Loucy (cell line): ENCODE results near the gene VEPH1.

Source experiments
- H2AFZ ChIP-seq: fragments of 200-600 bp; sonication (generic); 2 replicates; pipeline ENCODE4 v1.6.0; 2016; ENCODE audit warnings: antibody characterized with exemption, mild to moderate bottlenecking, low read length, moderate library complexity
- H3F3A ChIP-seq: fragments of 200-600 bp; 2 replicates; pipeline ENCODE4 v1.6.0; 2016; ENCODE audit warnings: antibody characterized with exemption, low read depth, mild to moderate bottlenecking
- H3K27me3 ChIP-seq: fragments of 200-600 bp; sonication (generic); 2 replicates; pipeline ENCODE4 v1.6.1; 2014; ENCODE audit warnings: low read length, mild to moderate bottlenecking; ENCODE audit not compliant: insufficient read depth, poor library complexity, severe bottlenecking
- H3K36me3 ChIP-seq: fragments of 200-600 bp; sonication (generic); 2 replicates; pipeline ENCODE4 v1.6.1; 2016; ENCODE audit warnings: low read length; ENCODE audit not compliant: insufficient read depth
- H3K4me1 ChIP-seq: fragments of 200-600 bp; sonication (generic); 2 replicates; pipeline ENCODE4 v1.5.1; 2014; ENCODE audit warnings: low read length, mild to moderate bottlenecking; ENCODE audit not compliant: insufficient read depth, poor library complexity, severe bottlenecking
- H3K4me2 ChIP-seq: fragments of 200-600 bp; sonication (generic); 2 replicates; pipeline ENCODE4 v1.6.0; 2014; ENCODE audit warnings: antibody characterized with exemption, low read length, low read depth, mild to moderate bottlenecking; ENCODE audit not compliant: poor library complexity, severe bottlenecking
- H3K4me3 ChIP-seq: fragments of 200-600 bp; sonication (generic); 2 replicates; pipeline ENCODE4 v1.5.1; 2014; ENCODE audit warnings: low read length, mild to moderate bottlenecking, mixed read lengths; ENCODE audit not compliant: poor library complexity, severe bottlenecking
- H3K79me2 ChIP-seq: fragments of 200-600 bp; sonication (generic); 2 replicates; pipeline ENCODE4 v1.6.1; 2014; ENCODE audit warnings: low read length; ENCODE audit not compliant: insufficient read depth
- H3K9ac ChIP-seq: fragments of 200-600 bp; sonication (generic); 2 replicates; pipeline ENCODE4 v1.6.0; 2014; ENCODE audit warnings: mild to moderate bottlenecking, low read depth, low read length, moderate library complexity; ENCODE audit not compliant: poor library complexity, severe bottlenecking
- H3K9me2 ChIP-seq: fragments of 200-600 bp; sonication (generic); replicated peaks from 2 replicates; pipeline ENCODE4 v1.6.1; 2016; ENCODE audit warnings: low read depth, low read length, mixed read lengths
- H3K9me3 ChIP-seq: fragments of 200-600 bp; sonication (generic); 2 replicates; pipeline ENCODE4 v1.6.1; 2014; ENCODE audit warnings: mild to moderate bottlenecking, antibody characterized with exemption, low read length, low read depth; ENCODE audit not compliant: insufficient read depth
- H4K20me1 ChIP-seq: fragments of 200-600 bp; sonication (generic); 2 replicates; pipeline ENCODE4 v1.6.0; 2014; ENCODE audit warnings: antibody characterized with exemption, low read length, mild to moderate bottlenecking; ENCODE audit not compliant: insufficient read depth, poor library complexity, severe bottlenecking
- EZH2phosphoT487 ChIP-seq: fragments of 200-600 bp; IDR thresholded peaks from 2 replicates; pipeline ENCODE4 v1.6.1; 2018; ENCODE audit warnings: antibody characterized with exemption, mild to moderate bottlenecking, moderate library complexity, borderline replicate concordance
- TF ChIP-seq, protein P1 (sequence below): fragments of 200-600 bp; sonication (generic); conservative IDR thresholded peaks from 2 replicates; pipeline ENCODE4 v1.5.1; 2014; ENCODE audit warnings: mild to moderate bottlenecking, antibody characterized with exemption, low read length

The VEPH1 gene

DNA sequence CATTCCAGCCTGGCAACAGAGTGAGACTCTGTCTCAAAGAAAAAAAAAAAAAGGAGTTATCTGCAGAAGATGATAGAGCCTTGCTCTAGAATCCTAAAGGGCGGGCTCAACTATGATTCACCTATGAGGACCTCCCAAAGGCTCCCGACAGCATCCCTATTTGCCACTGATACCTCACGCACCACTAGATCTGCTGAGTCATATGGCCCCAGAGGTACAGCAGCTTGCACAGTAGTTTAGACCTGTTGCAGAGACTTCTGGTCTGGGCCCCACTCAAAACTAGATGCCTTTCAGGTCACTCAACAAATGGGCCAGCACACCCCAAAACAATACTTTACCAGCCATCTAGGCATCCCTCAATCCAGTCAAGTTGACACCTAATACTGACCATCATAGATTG is 104.6 kb downstream of the VEPH1 start:
- Histone ChIP-seq H3K36me3 (no peaks in the 10 kb centered on the region), H3K4me2 (no peak overlapping the region), H4K20me1 (no peaks in the 10 kb centered on the region), H3K9me3 (no peaks in the 10 kb centered on the region), H3K4me3 (no peak overlapping the region), H3K9ac (no peak overlapping the region), H3K27me3 (no peaks in the 10 kb centered on the region), H2AFZ (no peak overlapping the region), H3K9me2 (no peaks in the 10 kb centered on the region), H3F3A (no peaks in the 10 kb centered on the region), H3K79me2 (no peaks in the 10 kb centered on the region), H3K4me1 (no peaks in the 10 kb centered on the region)
- TF ChIP-seq, protein P1, sequence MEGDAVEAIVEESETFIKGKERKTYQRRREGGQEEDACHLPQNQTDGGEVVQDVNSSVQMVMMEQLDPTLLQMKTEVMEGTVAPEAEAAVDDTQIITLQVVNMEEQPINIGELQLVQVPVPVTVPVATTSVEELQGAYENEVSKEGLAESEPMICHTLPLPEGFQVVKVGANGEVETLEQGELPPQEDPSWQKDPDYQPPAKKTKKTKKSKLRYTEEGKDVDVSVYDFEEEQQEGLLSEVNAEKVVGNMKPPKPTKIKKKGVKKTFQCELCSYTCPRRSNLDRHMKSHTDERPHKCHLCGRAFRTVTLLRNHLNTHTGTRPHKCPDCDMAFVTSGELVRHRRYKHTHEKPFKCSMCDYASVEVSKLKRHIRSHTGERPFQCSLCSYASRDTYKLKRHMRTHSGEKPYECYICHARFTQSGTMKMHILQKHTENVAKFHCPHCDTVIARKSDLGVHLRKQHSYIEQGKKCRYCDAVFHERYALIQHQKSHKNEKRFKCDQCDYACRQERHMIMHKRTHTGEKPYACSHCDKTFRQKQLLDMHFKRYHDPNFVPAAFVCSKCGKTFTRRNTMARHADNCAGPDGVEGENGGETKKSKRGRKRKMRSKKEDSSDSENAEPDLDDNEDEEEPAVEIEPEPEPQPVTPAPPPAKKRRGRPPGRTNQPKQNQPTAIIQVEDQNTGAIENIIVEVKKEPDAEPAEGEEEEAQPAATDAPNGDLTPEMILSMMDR = no peak
- no peak for TF ChIP-seq EZH2phosphoT487

DNA sequence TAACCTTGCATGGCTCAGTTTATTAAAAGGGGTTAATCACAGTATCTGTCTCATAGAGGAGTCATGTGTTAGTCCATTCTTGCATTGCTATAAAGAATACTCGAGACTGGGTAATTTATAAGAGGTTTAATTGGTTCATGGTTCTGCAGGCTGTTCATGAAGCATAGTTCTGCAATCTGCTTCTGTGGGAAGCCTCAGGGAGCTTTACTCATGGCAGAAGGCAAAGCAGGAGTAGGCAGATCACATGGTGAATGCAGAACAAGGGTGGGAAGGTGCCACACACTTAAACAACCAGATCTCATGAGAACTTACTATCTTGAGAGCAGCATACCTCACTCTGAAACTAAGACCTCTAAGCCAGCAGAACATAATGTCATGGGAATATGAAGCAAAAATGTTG is 108.8 kb downstream of the VEPH1 start:
- Histone ChIP-seq H3K36me3 (no peaks in the 10 kb centered on the region), H3K4me1 (no peaks in the 10 kb centered on the region), H3K79me2 (no peaks in the 10 kb centered on the region), H3K9ac (no peak overlapping the region), H3K9me2 (no peaks in the 10 kb centered on the region), H3K4me2 (no peak overlapping the region), H3F3A (no peaks in the 10 kb centered on the region), H4K20me1 (no peaks in the 10 kb centered on the region), H3K4me3 (no peak overlapping the region), H3K27me3 (no peaks in the 10 kb centered on the region), H3K9me3 (no peaks in the 10 kb centered on the region), H2AFZ (no peak overlapping the region)
- TF ChIP-seq EZH2phosphoT487 = no peak
- TF ChIP-seq, protein P1 = no peak

DNA sequence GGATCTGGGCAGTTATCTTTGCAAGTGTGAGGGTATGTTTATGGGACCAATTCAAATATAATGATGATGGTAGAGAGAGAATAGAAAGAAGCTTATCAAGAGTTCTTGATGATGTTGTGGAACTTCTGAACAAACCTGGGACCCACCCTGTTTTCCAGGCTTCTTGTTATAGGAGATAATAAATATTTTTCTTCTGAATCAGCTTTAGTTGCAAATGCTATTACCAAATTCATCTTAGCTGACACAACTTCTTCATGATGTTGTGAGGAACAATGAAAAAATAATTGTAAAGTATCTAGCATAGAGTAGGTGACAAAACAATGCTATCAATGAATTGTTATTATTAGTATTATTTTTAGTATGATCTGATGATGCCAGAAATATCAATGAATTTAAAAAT is 110.1 kb downstream of the VEPH1 start:
- no peak overlapping the region for H3K4me3 ChIP-seq
- H3K36me3 ChIP-seq = no peaks in the 10 kb centered on the region
- no peak overlapping the region for H2AFZ ChIP-seq
- no peaks in the 10 kb centered on the region for H3K27me3 ChIP-seq
- H4K20me1 ChIP-seq = no peaks in the 10 kb centered on the region
- no peaks in the 10 kb centered on the region for H3K79me2 ChIP-seq
- no peaks in the 10 kb centered on the region for H3K9me2 ChIP-seq
- no peak overlapping the region for H3K4me2 ChIP-seq
- no peak overlapping the region for H3K9ac ChIP-seq
- H3F3A ChIP-seq = no peaks in the 10 kb centered on the region
- H3K4me1 ChIP-seq = no peaks in the 10 kb centered on the region
- TF ChIP-seq EZH2phosphoT487 = no peak
- TF ChIP-seq, protein P1 = no peak
- no peaks in the 10 kb centered on the region for H3K9me3 ChIP-seq
